A549 (cell line): ENCODE results near the gene NFIA. TPM values are rescaled to one million over a fixed set of nuclear protein-coding genes. Genes with fewer than 3 reads are reported as not detected.

Experiments used
- ATAC-seq, 2 experiments: fragments of 200-7000 bp in 1 of 2; fragments of >200 bp in 1 of 2; cut with Nextera tagmentation in 1 of 2; cut with Tn5 transposase in 1 of 2; 3 replicates each; pipeline versions ENCODE4 v1.8.0 to v1.9.1; 2018 to 2020; ENCODE audit warnings: mild to moderate bottlenecking in 1 of 2, moderate library complexity in 1 of 2
- CTCF ChIA-PET: fragments of 300-600 bp; sonication (Branson Sonifier 250); formaldehyde crosslinking; extraction: SDS; loops from one replicate; lab custom pipeline; 2021; ENCODE audit warnings: antibody characterized with exemption, inconsistent platforms; lab: Yijun Ruan, JAX
- POLR2A ChIA-PET: fragments of 350-600 bp; formaldehyde crosslinking; extraction: SDS; loops from one replicate; lab custom pipeline; 2021; ENCODE audit warnings: antibody characterized with exemption, inconsistent platforms; lab: Yijun Ruan, JAX
- DNase-seq, 2 experiments: peaks; one replicate each; pipeline versions ENCODE4 v3.0.0 to v3.0.0-alpha.2; 2011 to 2016; ENCODE audit warnings: low read depth in 1 of 2, low spot score in 1 of 2
- FAIRE-seq: peaks from 2 replicates; lab custom pipeline; 2011; peaks lifted over from hg19 to GRCh38; lab: Jason Lieb, UNC
- H3K27ac ChIP-seq, 2 experiments: fragments of >200 bp; sonication (Bioruptor Twin); formaldehyde crosslinking; 3 replicates each; pipeline ENCODE4 v1.5.1; 2016 to 2017
- H3K4me1 ChIP-seq: fragments of >200 bp; sonication (Bioruptor Twin); formaldehyde crosslinking; 3 replicates; pipeline ENCODE4 v1.6.1; 2016
- H3K4me2 ChIP-seq: fragments of >200 bp; sonication (Bioruptor Twin); formaldehyde crosslinking; 3 replicates; pipeline ENCODE4 v1.6.1; 2016
- H3K4me3 ChIP-seq: fragments of >200 bp; sonication (Bioruptor Twin); formaldehyde crosslinking; 3 replicates; pipeline ENCODE4 v1.5.1; 2016
- H3K9me3 ChIP-seq: fragments of >200 bp; sonication (Bioruptor Twin); formaldehyde crosslinking; 3 replicates; pipeline ENCODE4 v1.6.1; 2016
- BCL3 ChIP-seq: fragments of >200 bp; sonication (Bioruptor Twin); formaldehyde crosslinking; IDR thresholded peaks from 3 replicates; pipeline ENCODE4 v1.6.1; 2016
- CBX8 ChIP-seq: fragments of 200-600 bp; sonication (generic); IDR thresholded peaks from 2 replicates; pipeline ENCODE4 v1.6.1; 2016
- CEBPB ChIP-seq, 2 experiments: fragments of >200 bp in 1 of 2; sonication (Bioruptor Twin) in 1 of 2; formaldehyde crosslinking in 1 of 2; IDR thresholded peaks; 2 replicates each; pipeline ENCODE4 v1.6.1; 2012 to 2016
- CHD2 ChIP-seq: fragments of 150-350 bp; IDR thresholded peaks from 2 replicates; pipeline ENCODE4 v1.6.1; 2014; ENCODE audit warnings: low read length; ENCODE audit not compliant: partially characterized antibody
- E2F6 ChIP-seq: IDR thresholded peaks from 2 replicates; pipeline ENCODE4 v1.6.1; 2012; ENCODE audit warnings: low read depth, borderline replicate concordance
- EHF ChIP-seq: fragments of 250-450 bp; sonication (Bioruptor Pico); IDR thresholded peaks from 2 replicates; pipeline ENCODE4 v1.5.0; 2020; ENCODE audit warnings: mild to moderate bottlenecking
- EHMT2 ChIP-seq: fragments of 200-600 bp; sonication (generic); IDR thresholded peaks from 2 replicates; pipeline ENCODE4 v1.6.1; 2016; ENCODE audit warnings: antibody characterized with exemption, low read depth, mild to moderate bottlenecking, moderate library complexity
- ELK1 ChIP-seq: fragments of 150-350 bp; IDR thresholded peaks from 2 replicates; pipeline ENCODE4 v1.6.1; 2014; ENCODE audit warnings: low read depth, mild to moderate bottlenecking, low read length
- EP300 ChIP-seq, 2 experiments: fragments of >200 bp; sonication (Bioruptor Twin); formaldehyde crosslinking; IDR thresholded peaks; 2 replicates in 1 of 2; 3 replicates in 1 of 2; pipeline ENCODE4 v1.6.1; 2016 to 2017
- ESRRA ChIP-seq: fragments of 150-350 bp; IDR thresholded peaks from 2 replicates; pipeline ENCODE4 v1.6.1; 2014; ENCODE audit warnings: mild to moderate bottlenecking, low read length, borderline replicate concordance
- FOSL2 ChIP-seq, 2 experiments: fragments of 450-650 bp in 1 of 2; fragments of >200 bp in 1 of 2; sonication (Bioruptor Twin) in 1 of 2; formaldehyde crosslinking; IDR thresholded peaks; 2 replicates each; pipeline versions ENCODE4 v1.5.0 to v1.6.1; 2016 to 2020; ENCODE audit warnings: mild to moderate bottlenecking in 1 of 2, moderate library complexity in 1 of 2
- HES2 ChIP-seq: fragments of >200 bp; sonication (Bioruptor Twin); formaldehyde crosslinking; IDR thresholded peaks from 2 replicates; pipeline ENCODE4 v1.6.1; 2016
- HEYL ChIP-seq: fragments of 250-450 bp; sonication (Bioruptor Pico); IDR thresholded peaks from 2 replicates; pipeline ENCODE4 v1.8.0; 2021; ENCODE audit warnings: mild to moderate bottlenecking, moderate library complexity
- HOXB5 ChIP-seq: fragments of 250-450 bp; sonication (Bioruptor Pico); IDR thresholded peaks from 2 replicates; pipeline ENCODE4 v1.5.0; 2020; ENCODE audit warnings: mild to moderate bottlenecking, moderate library complexity
- JUN ChIP-seq, 2 experiments: fragments of >200 bp; sonication (Bioruptor Twin); formaldehyde crosslinking; IDR thresholded peaks; 2 replicates in 1 of 2; 3 replicates in 1 of 2; pipeline ENCODE4 v1.6.1; 2016 to 2017
- JUNB ChIP-seq: fragments of >200 bp; sonication (Bioruptor Twin); formaldehyde crosslinking; IDR thresholded peaks from 2 replicates; pipeline ENCODE4 v1.6.1; 2016
- KDM1A ChIP-seq: fragments of 200-600 bp; sonication (generic); IDR thresholded peaks from 2 replicates; pipeline ENCODE4 v1.6.1; 2016; ENCODE audit warnings: low read depth, mild to moderate bottlenecking
- KDM5A ChIP-seq: fragments of 200-600 bp; sonication (generic); IDR thresholded peaks from 2 replicates; pipeline ENCODE4 v1.6.1; 2016; ENCODE audit warnings: antibody characterized with exemption, mild to moderate bottlenecking
- MAX ChIP-seq: IDR thresholded peaks from 2 replicates; pipeline ENCODE4 v1.6.1; 2012
- MYC ChIP-seq: IDR thresholded peaks from 2 replicates; pipeline ENCODE4 v1.6.1; 2012; ENCODE audit warnings: mild to moderate bottlenecking, inconsistent platforms, low read length, improper control_type of control experiment, borderline replicate concordance
- NPAS2 ChIP-seq: fragments of 250-450 bp; sonication (Bioruptor Pico); IDR thresholded peaks from 2 replicates; pipeline ENCODE4 v1.8.0; 2022; ENCODE audit warnings: mild to moderate bottlenecking, moderate library complexity, borderline replicate concordance
- PHF8 ChIP-seq: fragments of 200-600 bp; sonication (generic); IDR thresholded peaks from 2 replicates; pipeline ENCODE4 v1.6.1; 2016; ENCODE audit warnings: low read depth, mild to moderate bottlenecking, antibody characterized with exemption, moderate library complexity, borderline replicate concordance
- RAD21 ChIP-seq, 2 experiments: fragments of >200 bp in 1 of 2; sonication (Bioruptor Twin) in 1 of 2; formaldehyde crosslinking in 1 of 2; IDR thresholded peaks in 1 of 2; conservative IDR thresholded peaks in 1 of 2; 2 replicates in 1 of 2; 3 replicates in 1 of 2; pipeline ENCODE4 v1.6.1; 2012 to 2018; ENCODE audit warnings: inconsistent platforms in 1 of 2
- RARB ChIP-seq: fragments of 250-450 bp; sonication (Bioruptor Pico); IDR thresholded peaks from 2 replicates; pipeline ENCODE4 v1.8.0; 2021; ENCODE audit warnings: mild to moderate bottlenecking, moderate library complexity
- RFX5 ChIP-seq: fragments of 450-650 bp; IDR thresholded peaks from 2 replicates; pipeline ENCODE4 v1.7.1; 2014; ENCODE audit warnings: antibody characterized with exemption, mild to moderate bottlenecking, moderate library complexity
- SREBF2 ChIP-seq: fragments of 450-650 bp; IDR thresholded peaks from 2 replicates; pipeline ENCODE4 v1.6.1; 2014; ENCODE audit warnings: mild to moderate bottlenecking, moderate library complexity
- ZFP36 ChIP-seq: fragments of 450-650 bp; IDR thresholded peaks from 2 replicates; pipeline ENCODE4 v1.6.1; 2014; ENCODE audit warnings: borderline replicate concordance; ENCODE audit not compliant: partially characterized antibody
- ZSCAN20 ChIP-seq: fragments of 250-450 bp; sonication (Bioruptor Pico); IDR thresholded peaks from 2 replicates; pipeline ENCODE4 v1.8.0; 2022; ENCODE audit warnings: mild to moderate bottlenecking, moderate library complexity
- WGBS: methylation state at CpG from one replicate; pipeline ENCODE4 v1.1.6; 2017; ENCODE audit errors: missing lambda C conversion rate; 5-methylcytosine and 5-hydroxymethylcytosine counted together
- polyA plus RNA-seq, 4 experiments: library from polyadenylated mRNA; depleted of rRNA in 3 of 4; stranded (reverse); fragments of >200 nt; fragmentation: RNase III in 1 of 4; extraction: RNeasy Plus Mini Kit Qiagen cat#74134 plus additional on column Dnase treatment in 1 of 4; gene quantifications; 2 replicates in 3 of 4; 3 replicates in 1 of 4; pipeline ENCODE4 v1.2.3, GENCODE V29; 2011 to 2017

NFIA gene
- polyA plus RNA-seq, 2 of the 4 experiments (the other 2 are of a cell fraction), result 6.5 to 25.8 TPM

- 23% methylated on average over 2 of the region's 2 CpGs for WGBS
- Histone ChIP-seq H3K27ac (peak overlapping the region in 1 of 2 experiments; percentile 50; a peak in 1 of 6 replicates), H3K4me3 (no peak overlapping the region), H3K4me1 (peaks cover 40% of the 10 kb centered on the region), H3K4me2 (peak overlapping the region; percentile 21; the same call in 1 of the 3 replicates), H3K9me3 (no peaks in the 10 kb centered on the region)
- no peak for FAIRE-seq
- peak in 1 of 2 experiments; percentile 59; a peak in 4 of 6 replicates for ATAC-seq
- no peak for TF ChIP-seq JUN (IDR thresholded peaks at IDR 0.05)
- TF ChIP-seq HES2, result no peak
- no peak for TF ChIP-seq ZFP36
- TF ChIP-seq KDM5A, result no peak
- TF ChIP-seq EHF (CRISPR knock-in tag), result no peak
- TF ChIP-seq RARB, result no peak
- TF ChIP-seq MAX, result no peak
- ChIA-PET CTCF (interaction anchor here (0.9 to 1.1 kb wide), 2 partner anchors 62 to 132 kb away, joined by 3 read pairs; no protein-coding TSS in a partner anchor), POLR2A (no interaction called here)
- DNase-seq, result peak; percentile 5 to 38
Observed at GRCh38 chr1:61182049-61182448, 99.7 kb downstream of the NFIA start.

GRCh38 chr1:61182480-61182879 is 100.1 kb downstream of the NFIA start:
- ChIA-PET CTCF (interaction anchor here (0.9 to 1.1 kb wide), 2 partner anchors 62 to 132 kb away, joined by 3 read pairs; no protein-coding TSS in a partner anchor), POLR2A (no interaction called here)
- TF ChIP-seq ZSCAN20 (CRISPR knock-in tag), result no peak
- no peak for TF ChIP-seq MYC
- TF ChIP-seq RFX5, result no peak
- no peak for TF ChIP-seq HEYL (CRISPR knock-in tag)
- TF ChIP-seq ESRRA, result no peak
- TF ChIP-seq JUNB, result no peak
- TF ChIP-seq CEBPB (IDR thresholded peaks at IDR 0.05), result no peak
- no peak for TF ChIP-seq E2F6
- TF ChIP-seq ELK1, result no peak
- TF ChIP-seq KDM1A, result no peak
- no peaks in the 10 kb centered on the region for H3K9me3 ChIP-seq
- H3K4me1 ChIP-seq, result peaks cover 40% of the 10 kb centered on the region
- no peak overlapping the region for H3K4me3 ChIP-seq
- peak overlapping the region in 1 of 2 experiments; percentile 50; a peak in 1 of 6 replicates for H3K27ac ChIP-seq
- 93% methylated on average over 3 of the region's 3 CpGs for whole genome bisulfite sequencing
- DNase-seq (no peak), ATAC-seq (no peak), FAIRE-seq (no peak)
- peak overlapping the region; percentile 21; the same call in 1 of the 3 replicates for H3K4me2 ChIP-seq

GRCh38 chr1:61183471-61184039 is 101.2 kb downstream of the NFIA start:
- ATAC-seq (peak in 1 of 2 experiments; percentile 61; a peak in 3 of 6 replicates), FAIRE-seq (no peak), DNase-seq (peak in 1 of 2 experiments; percentile 13)
- Histone ChIP-seq H3K27ac (peak overlapping the region; percentile 57 to 72; a peak in 3 of 6 replicates), H3K4me1 (peaks cover 40% of the 10 kb centered on the region), H3K4me3 (peak overlapping the region; percentile 9; the same call in 1 of the 3 replicates), H3K9me3 (no peaks in the 10 kb centered on the region), H3K4me2 (peak overlapping the region; percentile 63)
- ChIA-PET POLR2A (no interaction called here), CTCF (interaction anchor here (0.6 kb wide), 1 partner anchor 60 kb away, joined by 3 read pairs; no protein-coding TSS in a partner anchor)
- WGBS, result 40% methylated on average over 9 of the region's 9 CpGs
- no peak for TF ChIP-seq KDM5A
- no peak for TF ChIP-seq EP300 (IDR thresholded peaks at IDR 0.05)
- no peak for TF ChIP-seq FOSL2 (IDR thresholded peaks at IDR 0.05)
- TF ChIP-seq FOSL2 (CRISPR knock-in tag; IDR thresholded peaks at IDR 0.05), result no peak
- TF ChIP-seq CBX8, result no peak
- no peak for TF ChIP-seq EHF (CRISPR knock-in tag)
- no peak for TF ChIP-seq HOXB5 (CRISPR knock-in tag)
- TF ChIP-seq RAD21 (conservative IDR thresholded peaks at IDR 0.05 in 1 of 2, IDR thresholded peaks at IDR 0.05 in 1 of 2), result no peak
- TF ChIP-seq CHD2, result no peak
- TF ChIP-seq PHF8, result no peak
- no peak for TF ChIP-seq SREBF2
- TF ChIP-seq EHMT2, result no peak
- TF ChIP-seq NPAS2 (CRISPR knock-in tag), result no peak
- no peak for TF ChIP-seq HES2
- TF ChIP-seq ZFP36, result no peak
- no peak for TF ChIP-seq BCL3
- TF ChIP-seq ELK1, result no peak
